ENCODE measurements around the gene BAZ2B. TPM values are rescaled to one million over a fixed set of nuclear protein-coding genes. Genes with fewer than 3 reads are reported as not detected.

The BAZ2B gene
- total and polyA plus RNA-seq, 7 donors = 7.6 to 156 (median 105) TPM

DNA sequence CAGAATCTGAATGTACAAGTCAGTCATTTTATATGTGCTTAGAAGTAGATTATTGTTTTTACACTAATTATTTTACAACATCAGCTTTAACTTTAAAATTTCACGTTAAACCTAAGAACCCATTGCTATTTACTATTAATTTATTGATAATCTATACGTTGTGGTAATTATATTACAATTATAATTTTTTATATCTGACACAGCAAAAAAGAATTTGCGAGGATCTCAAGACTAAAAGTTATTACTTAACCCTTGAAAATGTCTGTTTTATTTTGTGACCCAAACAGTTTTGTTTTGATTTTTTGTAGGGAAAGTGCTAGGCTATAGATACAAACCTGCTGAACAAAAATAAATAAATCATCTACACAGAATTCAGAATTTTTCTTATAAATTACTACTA is 30.3 kb downstream of the BAZ2B start:
- Histone ChIP-seq H3K9me3 (no peaks in the 10 kb centered on the region), H3K4me1 (peaks cover 0 to 7% (median 2%) of the 10 kb centered on the region in 4 donors), H3K27ac (no peak overlapping the region), H3K27me3 (no peaks in the 10 kb centered on the region), H3K4me3 (no peak overlapping the region), H3K36me3 (no peaks in the 10 kb centered on the region)
- no peak for TF ChIP-seq POLR2A (IDR thresholded peaks at IDR 0.05)
- no peak for TF ChIP-seq POLR2AphosphoS5 (IDR thresholded peaks at IDR 0.05)
- no peak for TF ChIP-seq EP300 (IDR thresholded peaks at IDR 0.05)
- no peak for TF ChIP-seq CTCF (IDR thresholded peaks at IDR 0.05)
- WGBS, 2 donors = 29 to 74% methylated on average over 3 of the region's 3 CpGs
- intact Hi-C loops (cut with DNase I) = no loop called here
- DNase-seq = no peak

DNA sequence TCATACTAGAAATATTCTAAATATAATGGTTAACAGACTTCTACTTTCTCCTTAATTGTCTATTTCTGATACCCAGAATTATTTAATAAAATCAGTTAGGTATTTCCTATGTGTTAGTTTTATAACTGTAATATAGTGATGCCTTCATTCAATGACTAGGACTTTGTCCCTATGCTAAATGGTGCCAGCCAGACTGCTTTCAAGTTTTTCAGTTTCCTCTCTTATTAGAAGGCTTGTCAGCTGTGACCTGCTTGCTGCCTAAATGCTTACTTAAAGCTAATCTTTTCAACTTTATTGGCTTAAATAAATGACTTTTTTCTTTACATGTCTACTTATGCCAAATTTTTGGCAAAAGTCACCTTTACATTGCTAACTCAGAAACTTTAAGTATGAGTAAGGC is 30.7 kb downstream of the BAZ2B start:
- H3K4me1 ChIP-seq = peaks cover 0 to 3% (median under 1%) of the 10 kb centered on the region in 4 donors
- TF ChIP-seq POLR2A (IDR thresholded peaks at IDR 0.05) (no peak), EP300 (IDR thresholded peaks at IDR 0.05) (no peak), POLR2AphosphoS5 (IDR thresholded peaks at IDR 0.05) (no peak), CTCF (IDR thresholded peaks at IDR 0.05) (no peak)
- H3K4me3 ChIP-seq = no peak overlapping the region
- intact Hi-C loops (cut with DNase I) = no loop called here
- H3K27me3 ChIP-seq = no peaks in the 10 kb centered on the region
- no peak overlapping the region for H3K27ac ChIP-seq
- no peak for DNase-seq
- H3K9me3 ChIP-seq = no peaks in the 10 kb centered on the region
- no peaks in the 10 kb centered on the region for H3K36me3 ChIP-seq

GRCh38 chr2:159584796-159585195 is 31.6 kb downstream of the BAZ2B start:
- WGBS, 2 donors = 82 to 83% methylated on average over 2 of the region's 2 CpGs
- Histone ChIP-seq H3K9me3 (no peaks in the 10 kb centered on the region), H3K27me3 (no peaks in the 10 kb centered on the region), H3K4me1 (no peaks in the 10 kb centered on the region), H3K36me3 (no peaks in the 10 kb centered on the region), H3K4me3 (no peak overlapping the region), H3K27ac (no peak overlapping the region)
- TF ChIP-seq POLR2A (IDR thresholded peaks at IDR 0.05) (no peak), EP300 (IDR thresholded peaks at IDR 0.05) (no peak), CTCF (IDR thresholded peaks at IDR 0.05) (no peak), POLR2AphosphoS5 (IDR thresholded peaks at IDR 0.05) (no peak)
- intact Hi-C loops (cut with DNase I) = no loop called here
- no peak for DNase-seq

DNA sequence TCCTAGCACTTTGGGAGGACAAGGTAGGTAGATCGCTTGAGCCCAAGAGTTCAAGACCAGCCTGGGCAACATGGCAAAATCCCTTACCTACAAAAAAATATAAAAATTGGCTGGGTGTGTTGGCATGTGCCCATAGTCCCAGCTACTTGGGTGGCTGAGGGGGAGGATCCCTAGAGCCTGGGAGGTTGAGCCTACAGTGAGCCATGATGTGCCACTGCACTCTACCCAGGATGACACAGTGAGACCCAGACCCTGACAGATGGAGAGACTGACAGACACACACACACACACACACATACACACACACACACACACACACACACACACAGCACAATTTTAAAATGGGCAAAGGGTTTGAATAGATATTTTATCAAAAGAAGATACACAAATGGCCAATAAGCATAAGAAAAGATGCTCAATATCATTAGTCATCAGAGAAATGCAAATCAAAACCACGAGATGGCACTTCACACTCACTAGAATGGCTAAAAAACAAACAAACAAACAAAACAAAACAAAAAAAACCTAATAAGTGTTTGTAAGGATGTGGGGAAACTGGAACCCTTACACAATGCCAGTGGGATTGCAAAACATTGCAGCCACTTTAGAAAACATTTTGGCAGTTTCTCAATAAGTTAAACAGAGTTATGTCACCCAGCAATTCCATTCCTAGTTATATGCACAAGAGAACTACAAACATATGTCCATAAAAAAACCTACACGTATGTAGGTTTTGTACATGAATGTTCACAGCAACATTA is 42.3 kb downstream of the BAZ2B start:
- intact Hi-C loops (cut with DNase I) = no loop called here
- TF ChIP-seq CTCF (IDR thresholded peaks at IDR 0.05) (no peak), EP300 (IDR thresholded peaks at IDR 0.05) (no peak), POLR2AphosphoS5 (IDR thresholded peaks at IDR 0.05) (no peak), POLR2A (IDR thresholded peaks at IDR 0.05) (no peak)
- H3K36me3 ChIP-seq = no peaks in the 10 kb centered on the region

DNA sequence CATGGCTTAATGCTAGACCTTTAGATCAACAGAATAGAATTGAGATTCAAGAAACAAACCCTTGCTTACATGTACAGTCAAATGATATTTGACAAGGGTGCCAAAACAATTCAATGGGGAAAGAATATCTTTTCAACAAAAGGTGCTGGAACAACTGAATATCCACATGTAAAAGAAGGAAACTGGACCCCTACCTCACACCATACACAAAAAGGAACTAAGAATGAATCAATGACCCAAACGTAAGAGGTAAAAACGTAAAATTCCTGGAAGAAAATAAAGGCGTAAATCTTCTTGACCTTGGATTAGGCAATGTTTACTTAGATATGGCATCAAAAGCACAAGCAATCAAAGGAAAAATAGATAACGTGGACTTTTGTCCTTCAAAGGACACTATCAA is 43.1 kb downstream of the BAZ2B start:
- no peaks in the 10 kb centered on the region for H3K36me3 ChIP-seq
- TF ChIP-seq EP300 (IDR thresholded peaks at IDR 0.05) (no peak), POLR2AphosphoS5 (IDR thresholded peaks at IDR 0.05) (no peak), POLR2A (IDR thresholded peaks at IDR 0.05) (no peak), CTCF (IDR thresholded peaks at IDR 0.05) (no peak)
- H3K27ac ChIP-seq = no peak overlapping the region
- intact Hi-C loops (cut with DNase I) = no loop called here
- no peaks in the 10 kb centered on the region for H3K27me3 ChIP-seq
- no peak overlapping the region for H3K4me3 ChIP-seq
- WGBS, 2 donors = 70 to 89% methylated on average over 4 of the region's 4 CpGs
- peaks cover 0 to 10% (median 0%) of the 10 kb centered on the region in 4 donors for H3K4me1 ChIP-seq
- no peaks in the 10 kb centered on the region for H3K9me3 ChIP-seq
- no peak for DNase-seq

More for the DNA sequence above, 42.3 kb downstream of the BAZ2B start:
- 63% methylated on average over 3 of the region's 3 CpGs for WGBS, 2 donors
- Histone ChIP-seq H3K27ac (no peak overlapping the region), H3K4me1 (peaks cover 0 to 10% (median 0%) of the 10 kb centered on the region in 4 donors), H3K27me3 (no peaks in the 10 kb centered on the region), H3K4me3 (no peak overlapping the region), H3K9me3 (no peaks in the 10 kb centered on the region)
- no peak for DNase-seq

All from sigmoid colon (tissue), 7 donors.